ENCODE measurements around the gene XYLT1. TPM values are rescaled to one million over a fixed set of nuclear protein-coding genes. Genes with fewer than 3 reads are reported as not detected.

XYLT1 gene
- polyA plus RNA-seq, 1 donor (not counting 4 experiments of a cell fraction or from before 2014, with no cell fraction given): 4.4 TPM

- no peak overlapping the region for H3K9ac ChIP-seq (ENCODE audit: control insufficient read depth, extremely low read depth, insufficient read depth, low read length)
- no peak overlapping the region for H3K4me2 ChIP-seq (ENCODE audit: control insufficient read depth, extremely low read depth, insufficient read depth, low read depth, low read length)
- no peaks in the 10 kb centered on the region for H4K20me1 ChIP-seq (ENCODE audit: control insufficient read depth, extremely low read depth, insufficient read depth, low read length)
- H3K4me1 ChIP-seq (ENCODE audit: control insufficient read depth, extremely low read depth, insufficient read depth, low read length): peaks cover 24% of the 10 kb centered on the region
- H3K9me1 ChIP-seq (ENCODE audit: control insufficient read depth, extremely low read depth, insufficient read depth, low read length): no peaks in the 10 kb centered on the region
- H3K36me3 ChIP-seq (ENCODE audit: control insufficient read depth in 2 of 2, extremely low read depth in 1 of 2, insufficient read depth in 2 of 2, low read length in 2 of 2): peaks cover 0 to 3% of the 10 kb centered on the region in 2 experiments
- FAIRE-seq (no peak), DNase-seq (ENCODE audit: low read depth, low spot score) (no peak)
- no peaks in the 10 kb centered on the region for H3K9me3 ChIP-seq (ENCODE audit: control insufficient read depth, low read depth, low read length)
- no peak overlapping the region for H3K27ac ChIP-seq (ENCODE audit: control insufficient read depth, insufficient read depth, low read length)
- H3K27me3 ChIP-seq (ENCODE audit: control insufficient read depth, extremely low read depth, insufficient read depth, low read length): no peaks in the 10 kb centered on the region
- H2AFZ ChIP-seq (ENCODE audit: control insufficient read depth, low read length): no peak overlapping the region
- TF ChIP-seq CTCF (optimal IDR thresholded peaks at IDR 0.05 in 1 of 3, IDR thresholded peaks at IDR 0.05 in 1 of 3, conservative IDR thresholded peaks at IDR 0.05 in 1 of 3; ENCODE audit: extremely low read depth in 1 of 3, insufficient read depth in 2 of 3, low read length in 3 of 3) (no peak), EZH2 (IDR thresholded peaks at IDR 0.05; ENCODE audit: low read length) (no peak)
- no peaks in the 10 kb centered on the region for H3K79me2 ChIP-seq (ENCODE audit: control insufficient read depth, insufficient read depth, low read length)
- no peak overlapping the region for H3K4me3 ChIP-seq (ENCODE audit: control insufficient read depth in 2 of 3, extremely low read depth in 1 of 3, insufficient read depth in 2 of 3, low read depth in 1 of 3, low read length in 3 of 3)
- dilution Hi-C loops (cut with MboI; ENCODE audit: extremely low pct_ligation_motif_present, low sequenced_read_pairs): no loop called here
Observed at GRCh38 chr16:17362183-17362582, 108.6 kb downstream of the XYLT1 start.

DNA sequence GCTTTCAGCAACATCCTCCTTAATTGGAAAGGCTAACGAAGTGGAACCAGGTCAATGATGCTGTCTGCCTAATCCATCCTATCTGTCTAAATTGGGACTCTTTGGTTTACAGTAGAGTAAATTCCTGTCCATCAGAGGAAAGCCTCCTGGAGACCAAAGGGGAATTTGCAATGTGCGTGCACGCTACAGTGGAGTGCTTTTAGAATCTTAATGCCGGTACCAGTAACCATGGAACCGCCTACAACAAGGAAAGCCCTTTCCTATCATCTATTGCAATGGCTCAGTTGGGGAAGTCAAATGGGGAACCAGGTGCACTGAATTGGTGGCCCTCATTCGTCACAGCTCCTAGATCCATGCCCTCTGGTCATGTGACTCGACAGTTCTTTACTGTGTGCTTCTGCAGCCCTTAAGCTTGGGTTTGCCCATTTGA, 110.1 kb downstream of the XYLT1 start:
- Histone ChIP-seq H4K20me1 (ENCODE audit: control insufficient read depth, extremely low read depth, insufficient read depth, low read length) (no peaks in the 10 kb centered on the region), H3K4me1 (ENCODE audit: control insufficient read depth, extremely low read depth, insufficient read depth, low read length) (peaks cover 24% of the 10 kb centered on the region), H3K9me3 (ENCODE audit: control insufficient read depth, low read depth, low read length) (no peaks in the 10 kb centered on the region), H3K79me2 (ENCODE audit: control insufficient read depth, insufficient read depth, low read length) (no peaks in the 10 kb centered on the region), H3K27me3 (ENCODE audit: control insufficient read depth, extremely low read depth, insufficient read depth, low read length) (no peaks in the 10 kb centered on the region), H3K4me2 (ENCODE audit: control insufficient read depth, extremely low read depth, insufficient read depth, low read depth, low read length) (no peak overlapping the region), H2AFZ (ENCODE audit: control insufficient read depth, low read length) (no peak overlapping the region), H3K4me3 (ENCODE audit: control insufficient read depth in 2 of 3, extremely low read depth in 1 of 3, insufficient read depth in 2 of 3, low read depth in 1 of 3, low read length in 3 of 3) (no peak overlapping the region), H3K27ac (ENCODE audit: control insufficient read depth, insufficient read depth, low read length) (no peak overlapping the region), H3K9me1 (ENCODE audit: control insufficient read depth, extremely low read depth, insufficient read depth, low read length) (no peaks in the 10 kb centered on the region), H3K36me3 (ENCODE audit: control insufficient read depth in 2 of 2, extremely low read depth in 1 of 2, insufficient read depth in 2 of 2, low read length in 2 of 2) (peaks cover 0 to 3% of the 10 kb centered on the region in 2 experiments), H3K9ac (ENCODE audit: control insufficient read depth, extremely low read depth, insufficient read depth, low read length) (no peak overlapping the region)
- dilution Hi-C loops (cut with MboI; ENCODE audit: extremely low pct_ligation_motif_present, low sequenced_read_pairs): no loop called here
- no peak for TF ChIP-seq EZH2 (IDR thresholded peaks at IDR 0.05; ENCODE audit: low read length)
- no peak for TF ChIP-seq CTCF (optimal IDR thresholded peaks at IDR 0.05 in 1 of 3, IDR thresholded peaks at IDR 0.05 in 1 of 3, conservative IDR thresholded peaks at IDR 0.05 in 1 of 3; ENCODE audit: extremely low read depth in 1 of 3, insufficient read depth in 2 of 3, low read length in 3 of 3)
- FAIRE-seq (no peak), DNase-seq (ENCODE audit: low read depth, low spot score) (no peak)
